SKM-1 treated with dmso at 0.1 percent for 144 hours (cell line): ENCODE measurements around the gene ACVRL1.

Experiments
- DNase-seq: peaks from one replicate; lab custom pipeline; 2025; ENCODE audit not compliant: unreplicated experiment; lab: John Stamatoyannopoulos, UW

ACVRL1 gene

GRCh38 chr12:51960488-51960887, 53.2 kb downstream of the ACVRL1 start:
- no peak for DNase-seq

- DNase-seq = no peak
These were observed 53.6 kb downstream of the ACVRL1 start for GRCh38 chr12:51960890-51961289.

GRCh38 chr12:51961834-51962233, 54.5 kb downstream of the ACVRL1 start:
- DNase-seq = no peak

DNA sequence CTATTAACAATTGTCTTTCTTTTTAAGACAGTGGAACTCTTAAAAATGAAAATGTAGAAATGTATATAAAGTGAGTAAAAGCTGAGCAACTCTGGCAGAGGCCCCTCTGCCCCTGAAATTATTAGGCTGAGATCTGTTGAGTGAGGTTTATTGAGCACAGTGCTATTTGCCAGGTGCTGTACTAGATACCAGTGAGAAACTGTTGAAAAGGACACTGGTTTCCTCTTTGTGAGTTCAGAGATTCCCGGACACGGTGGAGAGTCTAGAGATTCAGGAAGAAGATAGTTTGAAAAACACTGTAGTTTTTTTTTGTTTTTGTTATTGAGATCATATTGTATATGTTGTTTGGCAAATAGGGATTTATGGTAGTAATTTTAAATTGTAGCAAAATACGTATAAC, 55.4 kb downstream of the ACVRL1 start:
- DNase-seq = no peak

GRCh38 chr12:51963477-51963876, 56.2 kb downstream of the ACVRL1 start:
- DNase-seq = no peak

GRCh38 chr12:51969643-51970042, 62.3 kb downstream of the ACVRL1 start:
- no peak for DNase-seq

DNA sequence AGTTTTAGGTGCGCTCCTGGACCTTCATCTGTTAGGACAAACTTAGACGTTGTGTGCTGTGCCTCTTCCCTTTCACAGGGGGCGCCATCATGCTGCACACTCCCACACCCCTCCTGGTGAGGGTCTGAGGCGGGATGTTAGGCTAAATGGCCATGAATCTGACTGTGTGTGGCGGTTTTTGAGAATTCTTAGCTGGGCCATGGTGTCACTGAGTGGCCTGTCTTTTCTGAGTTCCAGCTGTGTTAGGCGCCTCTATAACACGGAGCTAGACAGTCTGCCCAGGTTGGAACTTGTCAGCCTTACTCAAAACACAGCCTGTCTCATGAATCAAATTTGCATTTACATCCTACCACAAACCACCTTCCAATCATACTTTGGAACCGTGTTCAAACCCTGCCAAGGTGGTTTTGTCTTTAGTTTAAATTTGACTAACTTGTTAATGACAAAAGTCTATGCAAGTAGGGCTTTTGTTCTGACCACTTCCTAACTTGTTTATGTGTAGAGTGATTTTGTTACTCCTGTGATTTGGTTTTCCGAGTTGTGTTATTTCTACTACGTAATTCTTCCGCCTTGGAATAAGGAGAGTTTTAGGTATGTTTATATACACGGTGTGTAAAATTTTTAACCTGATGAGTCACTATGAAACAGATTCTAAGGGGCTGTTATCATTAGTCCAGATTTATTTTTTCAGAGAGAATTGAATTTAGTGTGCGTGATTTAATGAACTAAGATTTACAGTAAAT, 63.8 kb downstream of the ACVRL1 start:
- DNase-seq = no peak

DNA sequence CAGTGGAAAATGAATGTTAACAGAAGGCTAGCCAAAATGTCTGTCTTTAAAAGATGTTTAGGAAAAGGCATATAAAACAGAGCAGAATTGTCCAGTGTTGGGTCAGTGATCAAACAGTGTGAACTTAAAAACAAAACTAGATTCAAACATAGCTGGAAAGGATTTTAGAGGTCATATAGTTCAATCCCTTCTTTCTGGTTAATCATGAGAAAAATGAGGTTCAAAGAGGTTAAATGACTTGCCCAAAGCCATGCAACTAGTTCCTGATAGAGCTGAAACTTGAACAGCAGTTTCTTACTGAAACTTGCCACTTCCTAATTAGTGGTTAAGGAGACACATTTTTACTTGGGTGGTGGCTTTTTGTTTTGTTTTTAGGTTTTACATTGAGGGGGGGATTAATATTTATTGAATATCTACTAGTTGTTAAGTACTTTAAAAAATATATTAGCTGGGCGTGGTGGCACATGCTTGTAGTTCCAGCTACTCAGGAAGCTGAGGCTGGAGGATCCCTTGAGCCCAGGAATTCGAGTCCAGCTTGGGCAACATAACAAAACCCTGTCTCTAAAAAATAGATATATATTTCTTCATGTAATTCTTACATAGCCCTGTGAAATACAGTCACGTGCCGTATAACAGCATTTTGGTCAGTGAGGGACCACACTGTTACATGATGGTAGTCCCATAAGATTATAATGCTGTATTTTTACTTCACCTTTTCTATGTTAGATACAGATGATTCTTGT, 64.5 kb downstream of the ACVRL1 start:
- DNase-seq = no peak

GRCh38 chr12:51972422-51972812, 65.1 kb downstream of the ACVRL1 start:
- DNase-seq = no peak

DNA sequence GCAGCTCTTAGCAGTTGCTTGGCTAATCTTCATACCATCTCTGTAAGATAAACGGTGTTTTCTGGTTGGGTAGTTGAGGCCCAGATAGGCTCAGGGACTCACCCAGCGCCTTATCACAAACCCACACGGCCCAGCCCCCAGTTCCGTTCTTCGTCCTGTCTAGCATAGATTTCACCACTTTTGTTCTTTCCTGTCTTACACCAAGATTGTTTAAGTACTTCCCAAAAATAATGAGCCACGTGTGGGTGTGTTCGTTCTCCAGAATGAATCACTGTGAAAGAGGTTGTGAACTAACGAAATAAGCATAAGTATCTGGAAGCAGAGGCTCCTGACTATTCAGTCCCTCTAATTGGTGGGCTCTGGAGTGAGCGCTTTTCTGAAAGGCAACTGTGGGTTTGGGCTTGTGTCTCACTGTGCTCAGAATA, 65.6 kb downstream of the ACVRL1 start:
- peak; percentile 82 for DNase-seq
